Stimulated activated CD8-positive, alpha-beta memory T cell treated with anti-CD3 and anti-CD28 coated beads, Interleukin-12 subunit alpha, Interleukin-12 subunit beta, amount 100 ng/mL, for 4 hours (primary cell): Measurements from ENCODE around the gene MRPS18C.
"Not testable (repeated sequence)": the region's sequence is repeated elsewhere in the genome, so short reads cannot be mapped to it uniquely, and the experiment has no call there.

ENCODE experiments used
- DNase-seq: peaks from one replicate; pipeline ENCODE4 v3.0.0-alpha.2; 2020; ENCODE audit warnings: low read depth

Gene MRPS18C

DNA sequence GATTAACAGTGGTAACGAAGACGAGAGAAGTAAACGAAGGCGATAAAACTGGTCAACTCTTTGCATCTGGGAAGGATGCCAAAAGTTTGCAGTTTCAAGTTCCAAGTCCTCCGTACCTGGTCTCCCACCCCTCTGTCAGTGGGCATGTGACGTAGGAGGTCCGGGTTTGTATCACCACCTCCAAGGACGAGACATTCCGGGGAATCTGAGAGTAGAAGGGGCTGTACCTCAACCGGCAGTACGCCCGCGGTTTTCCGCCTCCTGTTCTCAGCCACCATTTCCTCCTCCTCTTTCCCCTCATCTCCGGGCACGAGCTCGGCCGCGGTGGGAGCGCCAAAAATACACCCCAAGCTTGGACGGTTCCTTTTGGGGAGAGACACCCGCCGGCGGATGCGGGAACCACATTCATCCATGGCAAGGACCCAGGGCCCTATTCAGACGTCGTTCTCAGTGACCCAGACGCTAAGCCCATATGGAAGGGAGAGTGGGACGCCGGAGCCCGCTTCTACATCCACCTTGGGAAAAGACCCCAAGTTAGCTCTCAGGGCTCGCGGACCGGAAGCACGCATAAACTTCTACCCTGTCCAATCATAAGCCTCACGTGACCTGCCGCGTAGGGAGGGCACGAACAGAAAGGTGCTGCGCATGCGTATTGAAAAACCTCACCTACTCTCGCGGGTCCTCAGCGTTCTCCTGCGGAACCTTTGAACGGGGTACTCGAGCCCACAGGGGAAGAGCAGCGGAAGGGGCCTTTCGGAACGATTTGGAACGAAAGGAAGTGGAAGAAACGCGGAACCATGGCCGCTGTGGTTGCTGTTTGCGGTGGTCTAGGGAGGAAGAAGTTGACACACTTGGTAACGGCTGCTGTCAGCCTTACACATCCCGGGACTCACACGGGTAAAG lies at the start of gene MRPS18C, which contains the start of gene HELQ:
Gene MRPS18C, plus strand, starts transcription at position 778 of the 903 bp plus-strand sequence. Its CDS starts 20 bp downstream, at position 798.
Gene HELQ, minus strand, starts transcription at position 543 of the 903 bp plus-strand sequence. Its CDS starts 130 bp downstream, at position 413.
- peak; percentile 86 for DNase-seq

DNA sequence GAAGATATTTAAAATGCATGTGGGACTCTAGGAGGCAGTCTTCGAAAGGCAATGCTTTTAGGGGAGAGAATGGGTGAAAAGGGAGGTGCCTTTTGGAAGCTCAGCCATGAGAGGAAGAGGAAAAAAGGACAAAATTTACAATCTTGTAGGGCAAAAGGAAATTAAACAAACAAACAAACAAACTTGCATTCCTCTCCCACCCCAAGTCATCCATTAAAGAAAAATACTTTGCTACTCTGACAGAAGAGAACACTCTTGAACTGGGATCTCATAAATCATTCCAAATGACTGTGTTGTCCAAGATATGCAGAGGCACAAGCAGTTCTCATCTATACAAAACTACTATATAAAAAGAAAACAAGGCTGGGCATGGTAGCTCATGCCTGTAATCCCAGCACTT lies 47.0 kb upstream of the MRPS18C start:
- DNase-seq = no peak

DNA sequence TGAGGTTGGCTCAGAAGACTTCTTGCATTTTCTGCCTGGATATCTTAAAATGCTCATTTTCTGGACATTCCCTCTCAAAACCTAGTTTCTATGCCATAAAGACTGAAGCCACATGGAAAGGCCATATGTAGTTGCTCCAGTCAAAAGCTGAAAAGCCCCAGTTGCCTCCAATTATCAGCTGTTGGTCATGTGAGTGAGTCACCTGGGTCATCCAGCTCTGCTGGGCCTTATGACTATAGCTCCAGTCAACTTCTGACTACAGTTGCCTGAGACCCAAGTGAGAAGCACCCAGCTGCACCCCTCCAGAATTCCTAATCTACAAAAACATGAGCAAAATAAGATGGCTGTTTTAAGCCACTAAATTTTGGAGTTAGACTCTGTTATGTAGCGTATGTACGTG lies 42.2 kb upstream of the MRPS18C start:
- DNase-seq = no peak

GRCh38 chr4:83417566-83417965 lies 38.3 kb upstream of the MRPS18C start:
- no peak for DNase-seq

DNA sequence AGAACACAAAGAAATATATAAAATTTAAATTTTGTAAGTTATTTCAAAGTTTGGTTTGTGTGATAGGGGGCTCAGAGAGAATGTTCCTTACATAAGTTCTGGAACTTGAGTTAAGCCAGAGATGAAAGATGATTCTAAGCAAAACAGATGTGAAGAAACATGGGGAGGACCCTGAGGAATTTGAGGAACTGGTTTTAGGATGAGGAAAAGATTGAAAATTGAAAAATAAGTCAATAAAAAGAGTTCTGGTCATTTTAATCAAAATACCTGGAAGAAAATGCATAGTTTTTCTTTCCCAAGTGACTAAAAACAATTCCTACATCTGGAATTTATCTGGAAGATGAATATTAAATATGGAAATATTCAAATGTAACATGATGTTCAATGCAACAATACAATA lies 37.6 kb upstream of the MRPS18C start:
- DNase-seq = no peak

- no peak for DNase-seq
Measured at GRCh38 chr4:83431200-83431599, 24.7 kb upstream of the MRPS18C start.

DNA sequence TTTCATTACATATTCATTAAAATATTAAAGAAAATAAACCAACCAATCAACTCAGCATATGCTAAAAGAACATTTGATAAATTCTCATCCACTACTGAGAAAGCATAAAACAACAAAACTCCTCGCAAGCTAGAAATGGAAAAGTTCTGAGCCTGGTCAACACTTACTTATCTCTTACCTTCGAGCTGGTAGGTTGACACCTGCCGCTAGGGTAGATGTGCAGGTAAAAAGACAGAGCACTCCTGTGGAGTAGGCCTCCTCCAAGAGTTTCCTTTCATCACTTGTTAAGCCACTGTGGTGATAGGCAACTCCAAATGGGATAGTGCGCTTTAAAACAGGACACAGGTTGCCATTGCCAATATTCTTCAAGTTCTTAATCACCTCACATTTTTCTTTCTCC lies 19.2 kb upstream of the MRPS18C start:
- no peak for DNase-seq

GRCh38 chr4:83438719-83439118 lies 17.1 kb upstream of the MRPS18C start:
- no peak for DNase-seq

GRCh38 chr4:83440148-83440814 lies 15.6 kb upstream of the MRPS18C start:
- DNase-seq = no peak

DNA sequence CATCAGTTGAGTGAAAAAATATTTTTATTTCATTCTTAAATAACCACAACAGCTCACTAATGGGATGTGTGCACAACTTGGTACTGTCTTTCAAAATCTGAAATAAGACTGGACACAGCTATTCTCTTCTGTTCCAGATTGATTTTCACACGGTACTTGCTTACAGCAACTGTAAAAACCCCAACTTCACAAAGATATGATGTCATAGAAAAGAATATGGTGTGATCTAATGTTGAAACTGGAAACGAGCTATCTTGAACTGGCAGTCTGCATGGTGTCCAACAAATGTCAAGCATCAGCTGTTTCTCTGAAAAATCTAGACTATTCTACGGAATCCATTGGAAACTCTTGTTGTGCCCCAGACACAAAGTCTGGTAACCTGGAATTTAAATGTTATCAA lies 15.0 kb upstream of the MRPS18C start:
- DNase-seq = no peak

GRCh38 chr4:83449009-83449408 lies 6.8 kb upstream of the MRPS18C start:
- no peak for DNase-seq

DNA sequence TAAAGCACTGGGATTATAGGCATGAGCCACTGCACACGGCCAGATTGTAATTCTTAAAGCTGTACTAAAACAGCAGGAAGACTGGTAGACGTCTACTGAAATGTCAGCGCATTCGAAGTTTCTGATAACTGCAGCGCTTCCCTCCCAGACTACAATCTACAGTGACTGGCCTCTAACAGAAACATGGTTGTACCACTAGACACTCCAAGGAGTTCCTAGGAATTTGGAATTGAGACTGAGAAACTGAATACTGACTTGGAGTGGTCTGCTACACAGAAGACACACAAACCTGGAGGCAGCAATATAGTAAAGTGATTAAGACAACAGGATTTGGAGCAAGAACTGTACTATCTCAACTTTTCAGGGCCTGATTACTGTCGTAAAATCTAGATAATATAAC lies 1.2 kb upstream of the MRPS18C start:
- DNase-seq = no peak

DNA sequence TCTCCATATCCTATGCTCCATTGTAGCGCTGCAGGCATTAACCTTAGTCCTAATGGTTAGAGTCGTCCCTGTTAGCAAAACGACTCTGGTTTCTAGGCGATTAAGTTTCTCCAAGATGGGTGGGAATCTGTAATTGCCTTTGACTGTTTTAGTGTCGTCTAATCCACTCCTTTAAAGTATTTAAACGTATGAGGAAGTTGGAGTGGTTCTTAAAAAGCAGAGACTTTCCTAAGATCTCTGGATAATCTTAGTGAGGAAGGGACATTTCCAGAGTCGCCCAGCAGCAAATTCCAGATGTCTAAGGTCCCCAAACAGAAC lies 285 bp downstream of the MRPS18C start:
- DNase-seq = no peak

DNA sequence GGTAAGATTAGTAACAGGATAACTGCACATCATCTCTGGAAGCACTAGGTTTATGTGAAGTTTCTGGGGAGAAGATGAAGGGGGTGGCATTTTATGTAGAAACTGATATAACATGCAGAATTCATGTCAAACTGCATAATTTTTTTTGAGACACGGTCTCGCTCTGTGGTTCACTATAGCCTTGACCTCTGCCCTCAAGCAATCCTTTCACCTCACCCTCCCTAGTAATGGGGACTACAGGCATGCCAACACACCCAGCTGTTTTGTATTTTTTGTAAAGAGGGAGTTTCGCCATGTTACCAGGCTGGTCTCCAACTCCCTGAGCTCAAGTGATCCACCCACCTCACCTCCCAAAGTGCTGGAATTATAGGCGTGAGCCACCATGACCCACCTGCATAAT lies 17.6 kb downstream of the MRPS18C start:
- DNase-seq = no peak

DNA sequence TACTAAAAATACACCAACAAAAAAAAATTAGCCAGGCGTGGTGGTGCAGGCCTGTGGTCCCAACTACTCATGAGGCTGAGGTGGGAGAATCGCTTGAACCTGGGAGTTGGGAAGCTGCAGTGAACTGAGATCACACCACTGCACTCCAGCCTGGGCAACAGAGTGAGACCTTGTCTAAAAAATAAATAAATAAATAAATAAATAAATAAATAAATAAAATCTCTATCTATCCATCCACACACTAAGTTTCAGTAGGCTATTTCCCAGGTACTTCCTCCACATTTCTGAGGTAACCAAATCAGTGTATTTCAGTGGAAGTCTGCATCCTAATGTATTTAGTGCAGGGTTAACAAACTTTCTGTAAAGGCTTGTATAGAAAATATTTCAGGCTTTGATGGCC lies 18.1 kb downstream of the MRPS18C start:
- no peak for DNase-seq

GRCh38 chr4:83484500-83485461 lies 28.9 kb downstream of the MRPS18C start, which contains the start of gene ABRAXAS1:
Gene ABRAXAS1 (minus strand): TSS chr4:83485100. CDS start chr4:83485072, 28 bp downstream.
- DNase-seq = peak; percentile 96

DNA sequence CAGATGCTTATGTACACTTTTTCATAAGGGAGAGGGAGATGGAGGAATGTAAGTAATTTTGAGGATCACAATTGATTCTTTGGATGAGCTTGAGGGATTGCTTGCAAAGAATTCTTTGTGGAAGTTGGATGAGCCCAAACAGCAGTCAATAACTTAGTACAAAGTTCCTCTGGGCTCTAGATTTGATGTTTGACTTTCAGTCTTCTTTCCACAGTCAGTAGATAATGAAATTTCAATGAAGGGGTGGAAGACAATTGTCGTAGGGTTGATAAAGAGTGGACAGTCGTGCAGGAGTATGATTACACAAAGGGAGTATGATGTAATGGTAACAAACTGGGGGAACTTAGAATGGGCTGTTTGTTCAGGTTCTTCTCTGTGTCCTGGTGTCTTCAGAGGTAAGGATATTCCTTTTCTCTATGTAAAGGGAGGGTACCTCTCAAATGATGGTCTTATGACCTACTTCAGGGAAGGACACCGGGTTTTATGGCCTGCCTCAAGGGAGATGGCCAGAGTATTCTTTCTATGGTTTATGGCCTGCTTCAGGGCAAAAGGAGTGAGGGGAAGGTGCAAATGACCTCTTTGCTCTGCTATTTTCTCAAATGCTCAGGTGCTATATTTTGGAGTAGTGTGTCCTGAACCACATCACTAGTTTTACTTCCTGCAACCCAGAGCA lies 30.7 kb downstream of the MRPS18C start:
- DNase-seq = no peak

- DNase-seq = no peak
Measured at GRCh38 chr4:83489711-83490326, 34.0 kb downstream of the MRPS18C start.

- DNase-seq = no peak
Measured at GRCh38 chr4:83490876-83491450, 35.1 kb downstream of the MRPS18C start.

GRCh38 chr4:83496085-83496917 lies 40.4 kb downstream of the MRPS18C start:
- DNase-seq = not testable (repeated sequence)
